ENCODE measurements around the gene HIP1.
"Not testable (repeated sequence)": the region's sequence is repeated elsewhere in the genome, so short reads cannot be mapped to it uniquely, and the experiment has no call there.

HIP1 gene

GRCh38 chr7:75691793-75692543, 46.8 kb downstream of the HIP1 start:
- Histone ChIP-seq H3K4me3 (ENCODE audit: low read length) (no peak overlapping the region), H3K4me1 (ENCODE audit: control insufficient read depth, insufficient read depth, low read length) (peaks cover 2% of the 10 kb centered on the region; the same call in 1 of the 2 replicates), H3K36me3 (ENCODE audit: control insufficient read depth, insufficient read depth, low read length) (no peaks in the 10 kb centered on the region), H3K9me3 (ENCODE audit: control insufficient read depth, insufficient read depth, low read length) (no peaks in the 10 kb centered on the region), H3K27ac (ENCODE audit: low read length) (no peak overlapping the region), H3K27me3 (ENCODE audit: control insufficient read depth, insufficient read depth, low read length) (no peaks in the 10 kb centered on the region)
- no CpG with 5 or more reads among the region's 4 CpGs for WGBS (ENCODE audit: insufficient coverage, insufficient read length)
- no peak for DNase-seq (ENCODE audit: low read depth, low spot score)

- WGBS (ENCODE audit: insufficient coverage, insufficient read length) = no CpG with 5 or more reads among the region's 5 CpGs
- Histone ChIP-seq H3K36me3 (ENCODE audit: control insufficient read depth, insufficient read depth, low read length) (no peaks in the 10 kb centered on the region), H3K4me3 (ENCODE audit: low read length) (no peak overlapping the region), H3K27me3 (ENCODE audit: control insufficient read depth, insufficient read depth, low read length) (no peaks in the 10 kb centered on the region), H3K4me1 (ENCODE audit: control insufficient read depth, insufficient read depth, low read length) (peaks cover 2% of the 10 kb centered on the region; the same call in 1 of the 2 replicates), H3K9me3 (ENCODE audit: control insufficient read depth, insufficient read depth, low read length) (no peaks in the 10 kb centered on the region), H3K27ac (ENCODE audit: low read length) (no peak overlapping the region)
- no peak for DNase-seq (ENCODE audit: low read depth, low spot score)
Observed at GRCh38 chr7:75690121-75690523, 48.6 kb downstream of the HIP1 start.

GRCh38 chr7:75689246-75690099, 49.3 kb downstream of the HIP1 start:
- Histone ChIP-seq H3K4me1 (ENCODE audit: control insufficient read depth, insufficient read depth, low read length) (peaks cover 2% of the 10 kb centered on the region; the same call in 1 of the 2 replicates), H3K36me3 (ENCODE audit: control insufficient read depth, insufficient read depth, low read length) (no peaks in the 10 kb centered on the region), H3K27ac (ENCODE audit: low read length) (no peak overlapping the region), H3K4me3 (ENCODE audit: low read length) (no peak overlapping the region), H3K9me3 (ENCODE audit: control insufficient read depth, insufficient read depth, low read length) (no peaks in the 10 kb centered on the region), H3K27me3 (ENCODE audit: control insufficient read depth, insufficient read depth, low read length) (no peaks in the 10 kb centered on the region)
- no CpG with 5 or more reads among the region's 20 CpGs for WGBS (ENCODE audit: insufficient coverage, insufficient read length)
- DNase-seq (ENCODE audit: low read depth, low spot score) = no peak

- no peak for DNase-seq (ENCODE audit: low read depth, low spot score)
- Histone ChIP-seq H3K27ac (ENCODE audit: low read length) (no peak overlapping the region), H3K27me3 (ENCODE audit: control insufficient read depth, insufficient read depth, low read length) (no peaks in the 10 kb centered on the region), H3K4me3 (ENCODE audit: low read length) (no peak overlapping the region), H3K36me3 (ENCODE audit: control insufficient read depth, insufficient read depth, low read length) (no peaks in the 10 kb centered on the region), H3K9me3 (ENCODE audit: control insufficient read depth, insufficient read depth, low read length) (no peaks in the 10 kb centered on the region), H3K4me1 (ENCODE audit: control insufficient read depth, insufficient read depth, low read length) (peaks cover 2% of the 10 kb centered on the region; the same call in 1 of the 2 replicates)
- WGBS (ENCODE audit: insufficient coverage, insufficient read length) = no CpG with 5 or more reads among the region's 37 CpGs
Observed at GRCh38 chr7:75688200-75689136, 50.3 kb downstream of the HIP1 start.

DNA sequence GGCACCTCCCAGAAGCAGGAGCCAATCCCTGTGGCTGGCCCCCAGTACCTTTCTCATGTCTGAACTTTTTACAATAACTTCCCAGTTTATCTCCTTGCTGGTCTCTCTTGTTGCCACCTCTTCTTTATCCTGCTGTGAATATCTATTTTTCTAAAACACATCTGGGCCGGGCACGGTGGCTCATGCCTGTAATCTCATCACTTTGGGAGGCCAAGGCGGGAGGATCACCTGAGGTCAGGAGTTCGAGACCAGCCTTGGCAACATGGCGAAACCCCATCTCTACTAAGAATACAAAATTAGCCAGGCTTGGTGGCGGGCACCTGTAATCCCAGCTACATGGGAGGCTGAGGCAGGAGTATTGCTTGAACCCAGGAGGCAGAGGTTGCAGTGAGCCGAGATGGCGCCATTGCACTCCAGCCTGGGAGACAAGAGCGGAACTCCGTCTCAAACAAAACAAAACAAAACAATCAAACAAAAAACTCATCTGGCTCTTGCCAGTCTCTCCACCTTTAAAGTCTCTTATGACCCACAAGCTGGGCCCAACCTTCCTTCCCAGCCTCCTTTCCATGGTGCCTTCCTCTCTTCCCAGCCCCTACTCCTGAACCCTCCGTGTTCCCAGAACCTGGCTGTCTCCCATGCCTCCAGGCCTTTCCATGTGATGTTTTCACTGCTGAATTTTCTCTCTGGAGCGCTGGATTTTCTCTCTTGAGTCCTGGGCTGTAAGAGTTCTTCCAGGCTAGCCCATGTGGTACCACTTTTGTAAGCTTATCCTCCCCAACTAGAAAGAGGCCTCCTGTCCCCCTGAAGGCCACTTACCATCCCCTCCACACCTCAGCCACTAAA, 51.3 kb downstream of the HIP1 start:
- WGBS (ENCODE audit: insufficient coverage, insufficient read length) = no CpG with 5 or more reads among the region's 12 CpGs
- Histone ChIP-seq H3K4me1 (ENCODE audit: control insufficient read depth, insufficient read depth, low read length) (peaks cover 2% of the 10 kb centered on the region; the same call in 1 of the 2 replicates), H3K27me3 (ENCODE audit: control insufficient read depth, insufficient read depth, low read length) (no peaks in the 10 kb centered on the region), H3K27ac (ENCODE audit: low read length) (no peak overlapping the region), H3K4me3 (ENCODE audit: low read length) (no peak overlapping the region), H3K36me3 (ENCODE audit: control insufficient read depth, insufficient read depth, low read length) (no peaks in the 10 kb centered on the region), H3K9me3 (ENCODE audit: control insufficient read depth, insufficient read depth, low read length) (no peaks in the 10 kb centered on the region)
- no peak for DNase-seq (ENCODE audit: low read depth, low spot score)

GRCh38 chr7:75686551-75686950, 52.2 kb downstream of the HIP1 start:
- H3K4me1 ChIP-seq (ENCODE audit: control insufficient read depth, insufficient read depth, low read length) = peaks cover 2% of the 10 kb centered on the region; the same call in 1 of the 2 replicates

DNA sequence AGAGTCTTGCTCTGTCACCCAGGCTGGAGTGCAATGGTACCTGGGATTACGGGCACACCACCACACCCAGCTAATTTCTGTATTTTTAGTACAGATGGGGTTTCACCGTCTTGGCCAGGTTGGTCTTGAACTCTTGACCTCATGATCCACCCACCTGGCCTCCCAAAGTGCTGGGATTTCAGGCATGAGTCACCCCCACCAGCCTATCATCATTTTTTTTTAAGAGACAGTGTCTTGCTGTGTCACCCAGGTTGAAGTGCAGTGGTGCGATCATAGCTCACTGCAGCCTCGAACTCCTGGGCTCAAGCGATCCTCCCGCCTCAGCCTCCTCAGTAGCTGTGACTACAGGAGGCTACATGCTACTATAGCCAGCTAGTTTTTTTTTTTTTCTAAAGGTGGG, 56.7 kb downstream of the HIP1 start:
- H3K9me3 ChIP-seq (ENCODE audit: control insufficient read depth, insufficient read depth, low read length); DNase-seq (ENCODE audit: low read depth, low spot score); H3K4me1 ChIP-seq (ENCODE audit: control insufficient read depth, insufficient read depth, low read length); H3K27me3 ChIP-seq (ENCODE audit: control insufficient read depth, insufficient read depth, low read length); H3K4me3 ChIP-seq (ENCODE audit: low read length); H3K27ac ChIP-seq (ENCODE audit: low read length); H3K36me3 ChIP-seq (ENCODE audit: control insufficient read depth, insufficient read depth, low read length): not testable (repeated sequence)
- WGBS (ENCODE audit: insufficient coverage, insufficient read length) = no CpG with 5 or more reads among the region's 6 CpGs

More at GRCh38 chr7:75686551-75686950, 52.2 kb downstream of the HIP1 start:
- no peaks in the 10 kb centered on the region for H3K9me3 ChIP-seq (ENCODE audit: control insufficient read depth, insufficient read depth, low read length)
- H3K36me3 ChIP-seq (ENCODE audit: control insufficient read depth, insufficient read depth, low read length) = no peaks in the 10 kb centered on the region
- no peak overlapping the region for H3K4me3 ChIP-seq (ENCODE audit: low read length)
- no peak for DNase-seq (ENCODE audit: low read depth, low spot score)
- H3K27ac ChIP-seq (ENCODE audit: low read length) = no peak overlapping the region
- no peaks in the 10 kb centered on the region for H3K27me3 ChIP-seq (ENCODE audit: control insufficient read depth, insufficient read depth, low read length)

DNA sequence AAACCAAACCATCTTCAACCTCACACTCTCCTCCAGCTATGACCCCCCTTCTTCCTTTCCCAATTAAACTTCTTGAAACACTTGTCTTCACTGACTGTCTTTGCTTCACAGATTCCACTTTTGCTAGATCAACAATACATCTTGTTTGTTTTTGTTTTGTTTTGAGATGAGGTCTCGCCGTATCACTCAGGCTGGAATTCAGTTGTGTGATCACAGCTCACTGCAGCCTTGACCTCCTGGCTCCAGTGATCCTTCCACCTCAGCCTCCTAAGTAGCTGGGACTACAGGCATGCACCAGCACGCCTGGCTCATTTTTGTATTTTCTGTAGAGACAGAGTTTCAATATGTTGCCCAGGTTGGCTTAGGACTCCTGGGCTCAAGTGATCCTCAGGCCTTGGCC, 59.7 kb downstream of the HIP1 start:
- Histone ChIP-seq H3K27ac (ENCODE audit: low read length) (no peak overlapping the region), H3K4me1 (ENCODE audit: control insufficient read depth, insufficient read depth, low read length) (no peaks in the 10 kb centered on the region), H3K9me3 (ENCODE audit: control insufficient read depth, insufficient read depth, low read length) (no peaks in the 10 kb centered on the region), H3K27me3 (ENCODE audit: control insufficient read depth, insufficient read depth, low read length) (no peaks in the 10 kb centered on the region), H3K4me3 (ENCODE audit: low read length) (no peak overlapping the region), H3K36me3 (ENCODE audit: control insufficient read depth, insufficient read depth, low read length) (no peaks in the 10 kb centered on the region)
- DNase-seq (ENCODE audit: low read depth, low spot score) = no peak
- WGBS (ENCODE audit: insufficient coverage, insufficient read length) = no CpG with 5 or more reads among the region's 3 CpGs

DNA sequence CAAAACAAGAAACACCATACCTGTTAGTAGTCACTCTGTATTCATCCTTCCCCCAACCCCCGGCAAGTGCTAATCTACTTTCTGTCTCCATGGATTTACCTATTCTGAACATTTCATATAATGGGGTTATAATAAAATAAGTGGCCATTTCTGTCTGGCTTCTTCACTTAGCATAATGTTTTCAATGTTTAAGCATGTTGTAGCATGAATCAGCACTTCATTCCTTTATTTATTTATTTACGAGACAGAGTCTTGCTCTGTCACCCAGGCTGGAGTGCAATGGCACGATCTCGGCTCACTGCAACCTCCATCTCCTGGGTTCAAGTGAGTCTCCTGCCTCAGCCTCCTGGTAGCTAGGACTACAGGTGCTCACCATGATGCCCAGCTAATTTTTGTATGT, 69.2 kb downstream of the HIP1 start:
- H3K27ac ChIP-seq (ENCODE audit: low read length) = no peak overlapping the region
- H3K4me3 ChIP-seq (ENCODE audit: low read length) = no peak overlapping the region
- no peaks in the 10 kb centered on the region for H3K9me3 ChIP-seq (ENCODE audit: control insufficient read depth, insufficient read depth, low read length)
- no peak for DNase-seq (ENCODE audit: low read depth, low spot score)
- H3K36me3 ChIP-seq (ENCODE audit: control insufficient read depth, insufficient read depth, low read length) = no peaks in the 10 kb centered on the region
- H3K4me1 ChIP-seq (ENCODE audit: control insufficient read depth, insufficient read depth, low read length) = no peaks in the 10 kb centered on the region
- H3K27me3 ChIP-seq (ENCODE audit: control insufficient read depth, insufficient read depth, low read length) = no peaks in the 10 kb centered on the region
- WGBS (ENCODE audit: insufficient coverage, insufficient read length) = no CpG with 5 or more reads among the region's 4 CpGs
